ENCODE measurements around the gene SH3PXD2A. TPM values are rescaled to one million over a fixed set of nuclear protein-coding genes. Genes with fewer than 3 reads are reported as not detected.

Gene SH3PXD2A
- total and polyA plus RNA-seq, 2 experiments from 2014 or later: 1.8 to 5.0 TPM

DNA sequence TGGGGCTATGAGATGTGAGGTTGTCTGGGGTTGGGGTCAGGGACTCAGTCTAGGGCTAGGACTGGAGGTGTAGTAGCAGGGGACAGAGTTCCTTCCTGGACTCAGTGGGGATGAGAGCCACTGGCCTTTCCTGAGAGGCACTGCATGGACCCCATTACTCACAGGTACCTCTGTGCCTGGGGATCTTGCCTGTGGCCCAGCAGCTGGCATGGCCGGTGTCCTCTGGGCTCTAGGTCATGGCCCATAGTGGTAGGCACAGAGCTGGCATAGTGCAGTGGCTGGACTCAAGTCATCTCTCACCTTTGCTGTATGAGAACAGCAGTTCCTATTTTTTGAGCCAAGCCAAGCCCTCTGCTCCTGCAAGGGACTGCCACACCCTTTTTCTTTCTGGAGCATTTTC lies 310.0 kb downstream of the SH3PXD2A start (continued):
- TF ChIP-seq, protein P1, sequence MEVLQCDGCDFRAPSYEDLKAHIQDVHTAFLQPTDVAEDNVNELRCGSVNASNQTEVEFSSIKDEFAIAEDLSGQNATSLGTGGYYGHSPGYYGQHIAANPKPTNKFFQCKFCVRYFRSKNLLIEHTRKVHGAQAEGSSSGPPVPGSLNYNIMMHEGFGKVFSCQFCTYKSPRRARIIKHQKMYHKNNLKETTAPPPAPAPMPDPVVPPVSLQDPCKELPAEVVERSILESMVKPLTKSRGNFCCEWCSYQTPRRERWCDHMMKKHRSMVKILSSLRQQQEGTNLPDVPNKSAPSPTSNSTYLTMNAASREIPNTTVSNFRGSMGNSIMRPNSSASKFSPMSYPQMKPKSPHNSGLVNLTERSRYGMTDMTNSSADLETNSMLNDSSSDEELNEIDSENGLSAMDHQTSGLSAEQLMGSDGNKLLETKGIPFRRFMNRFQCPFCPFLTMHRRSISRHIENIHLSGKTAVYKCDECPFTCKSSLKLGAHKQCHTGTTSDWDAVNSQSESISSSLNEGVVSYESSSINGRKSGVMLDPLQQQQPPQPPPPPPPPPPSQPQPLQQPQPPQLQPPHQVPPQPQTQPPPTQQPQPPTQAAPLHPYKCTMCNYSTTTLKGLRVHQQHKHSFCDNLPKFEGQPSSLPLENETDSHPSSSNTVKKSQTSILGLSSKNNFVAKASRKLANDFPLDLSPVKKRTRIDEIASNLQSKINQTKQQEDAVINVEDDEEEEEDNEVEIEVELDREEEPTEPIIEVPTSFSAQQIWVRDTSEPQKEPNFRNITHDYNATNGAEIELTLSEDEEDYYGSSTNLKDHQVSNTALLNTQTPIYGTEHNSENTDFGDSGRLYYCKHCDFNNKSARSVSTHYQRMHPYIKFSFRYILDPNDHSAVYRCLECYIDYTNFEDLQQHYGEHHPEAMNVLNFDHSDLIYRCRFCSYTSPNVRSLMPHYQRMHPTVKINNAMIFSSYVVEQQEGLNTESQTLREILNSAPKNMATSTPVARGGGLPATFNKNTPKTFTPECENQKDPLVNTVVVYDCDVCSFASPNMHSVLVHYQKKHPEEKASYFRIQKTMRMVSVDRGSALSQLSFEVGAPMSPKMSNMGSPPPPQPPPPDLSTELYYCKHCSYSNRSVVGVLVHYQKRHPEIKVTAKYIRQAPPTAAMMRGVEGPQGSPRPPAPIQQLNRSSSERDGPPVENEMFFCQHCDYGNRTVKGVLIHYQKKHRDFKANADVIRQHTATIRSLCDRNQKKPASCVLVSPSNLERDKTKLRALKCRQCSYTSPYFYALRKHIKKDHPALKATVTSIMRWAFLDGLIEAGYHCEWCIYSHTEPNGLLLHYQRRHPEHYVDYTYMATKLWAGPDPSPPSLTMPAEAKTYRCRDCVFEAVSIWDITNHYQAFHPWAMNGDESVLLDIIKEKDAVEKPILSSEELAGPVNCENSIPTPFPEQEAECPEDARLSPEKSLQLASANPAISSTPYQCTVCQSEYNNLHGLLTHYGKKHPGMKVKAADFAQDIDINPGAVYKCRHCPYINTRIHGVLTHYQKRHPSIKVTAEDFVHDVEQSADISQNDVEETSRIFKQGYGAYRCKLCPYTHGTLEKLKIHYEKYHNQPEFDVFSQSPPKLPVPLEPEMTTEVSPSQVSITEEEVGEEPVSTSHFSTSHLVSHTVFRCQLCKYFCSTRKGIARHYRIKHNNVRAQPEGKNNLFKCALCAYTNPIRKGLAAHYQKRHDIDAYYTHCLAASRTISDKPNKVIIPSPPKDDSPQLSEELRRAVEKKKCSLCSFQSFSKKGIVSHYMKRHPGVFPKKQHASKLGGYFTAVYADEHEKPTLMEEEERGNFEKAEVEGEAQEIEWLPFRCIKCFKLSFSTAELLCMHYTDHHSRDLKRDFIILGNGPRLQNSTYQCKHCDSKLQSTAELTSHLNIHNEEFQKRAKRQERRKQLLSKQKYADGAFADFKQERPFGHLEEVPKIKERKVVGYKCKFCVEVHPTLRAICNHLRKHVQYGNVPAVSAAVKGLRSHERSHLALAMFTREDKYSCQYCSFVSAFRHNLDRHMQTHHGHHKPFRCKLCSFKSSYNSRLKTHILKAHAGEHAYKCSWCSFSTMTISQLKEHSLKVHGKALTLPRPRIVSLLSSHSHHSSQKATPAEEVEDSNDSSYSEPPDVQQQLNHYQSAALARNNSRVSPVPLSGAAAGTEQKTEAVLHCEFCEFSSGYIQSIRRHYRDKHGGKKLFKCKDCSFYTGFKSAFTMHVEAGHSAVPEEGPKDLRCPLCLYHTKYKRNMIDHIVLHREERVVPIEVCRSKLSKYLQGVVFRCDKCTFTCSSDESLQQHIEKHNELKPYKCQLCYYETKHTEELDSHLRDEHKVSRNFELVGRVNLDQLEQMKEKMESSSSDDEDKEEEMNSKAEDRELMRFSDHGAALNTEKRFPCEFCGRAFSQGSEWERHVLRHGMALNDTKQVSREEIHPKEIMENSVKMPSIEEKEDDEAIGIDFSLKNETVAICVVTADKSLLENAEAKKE (CRISPR knock-in tag; IDR thresholded peaks at IDR 0.05): no peak
- TF ChIP-seq CREB1 (CRISPR knock-in tag; IDR thresholded peaks at IDR 0.05; ENCODE audit: low read depth) (no peak), STAT1 (IDR thresholded peaks at IDR 0.05; ENCODE audit: unreplicated experiment) (no peak), ZNF114 (CRISPR knock-in tag; IDR thresholded peaks at IDR 0.05) (no peak), REST (IDR thresholded peaks at IDR 0.05; ENCODE audit: unreplicated experiment) (no peak)
